Transverse colon (tissue), 4 donors: ENCODE results near the gene RET.

Source experiments
- EP300 ChIP-seq: sonication (generic); formaldehyde crosslinking; IDR thresholded peaks from one replicate; pipeline ENCODE4 v1.6.1; 2017; ENCODE audit warnings: antibody characterized with exemption, low read depth
- POLR2A ChIP-seq: fragments of 450-650 bp; IDR thresholded peaks from one replicate; pipeline ENCODE4 v1.6.1; 2016; ENCODE audit warnings: antibody characterized with exemption, mild to moderate bottlenecking, moderate library complexity
- POLR2AphosphoS5 ChIP-seq, 3 donors: sonication (generic); formaldehyde crosslinking; IDR thresholded peaks; one replicate each; pipeline ENCODE4 v1.6.1; 2016; ENCODE audit warnings: antibody characterized with exemption in 3 of 3
- TF ChIP-seq, protein P1 (sequence below), 5 experiments: fragments of 200-600 bp in 3 of 5; fragments of 450-650 bp in 2 of 5; sonication (generic) in 3 of 5; IDR thresholded peaks; 1 replicate in 2 of 5; 2 replicates in 3 of 5; pipeline ENCODE4 v1.5.1; 2016 to 2017; ENCODE audit warnings: antibody characterized with exemption in 5 of 5, inconsistent platforms in 3 of 5, mild to moderate bottlenecking in 2 of 5, moderate library complexity in 1 of 5

- TF ChIP-seq, protein P1, sequence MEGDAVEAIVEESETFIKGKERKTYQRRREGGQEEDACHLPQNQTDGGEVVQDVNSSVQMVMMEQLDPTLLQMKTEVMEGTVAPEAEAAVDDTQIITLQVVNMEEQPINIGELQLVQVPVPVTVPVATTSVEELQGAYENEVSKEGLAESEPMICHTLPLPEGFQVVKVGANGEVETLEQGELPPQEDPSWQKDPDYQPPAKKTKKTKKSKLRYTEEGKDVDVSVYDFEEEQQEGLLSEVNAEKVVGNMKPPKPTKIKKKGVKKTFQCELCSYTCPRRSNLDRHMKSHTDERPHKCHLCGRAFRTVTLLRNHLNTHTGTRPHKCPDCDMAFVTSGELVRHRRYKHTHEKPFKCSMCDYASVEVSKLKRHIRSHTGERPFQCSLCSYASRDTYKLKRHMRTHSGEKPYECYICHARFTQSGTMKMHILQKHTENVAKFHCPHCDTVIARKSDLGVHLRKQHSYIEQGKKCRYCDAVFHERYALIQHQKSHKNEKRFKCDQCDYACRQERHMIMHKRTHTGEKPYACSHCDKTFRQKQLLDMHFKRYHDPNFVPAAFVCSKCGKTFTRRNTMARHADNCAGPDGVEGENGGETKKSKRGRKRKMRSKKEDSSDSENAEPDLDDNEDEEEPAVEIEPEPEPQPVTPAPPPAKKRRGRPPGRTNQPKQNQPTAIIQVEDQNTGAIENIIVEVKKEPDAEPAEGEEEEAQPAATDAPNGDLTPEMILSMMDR (IDR thresholded peaks at IDR 0.05) = no peak
- no peak for TF ChIP-seq POLR2AphosphoS5 (IDR thresholded peaks at IDR 0.05)
- no peak for TF ChIP-seq POLR2A
- TF ChIP-seq EP300 = no peak
Observed at GRCh38 chr10:43117777-43118583, 41.1 kb downstream of the RET start.
